ENCODE measurements around the gene NALCN.
A peak's percentile ranks its signal among the peaks of the same experiment; 100 is the strongest.

NALCN gene

GRCh38 chr13:101139081-101139480, 277.2 kb downstream of the NALCN start:
- in situ Hi-C loops (cut with HindIII; ENCODE audit: low pct_ligation_motif_present, low sequenced_read_pairs), result loop anchor here (25.0 kb wide), 2 partner anchors 348 to 623 kb away; no protein-coding TSS in a partner anchor
- TF ChIP-seq CTCF (IDR thresholded peaks at IDR 0.05; ENCODE audit: low read depth, low read length, missing control alignments), result no peak

GRCh38 chr13:101127741-101128353, 288.5 kb downstream of the NALCN start:
- in situ Hi-C loops (cut with HindIII; ENCODE audit: low pct_ligation_motif_present, low sequenced_read_pairs), result loop anchor here (25.0 kb wide), 2 partner anchors 359 to 634 kb away; no protein-coding TSS in a partner anchor
- Histone ChIP-seq H3K27me3 (replicated peaks) (no peaks in the 10 kb centered on the region), H3K36me3 (replicated peaks) (no peaks in the 10 kb centered on the region), H3K4me3 (ENCODE audit: low read depth, low read length) (no peak overlapping the region), H3K27ac (no peak overlapping the region)
- DNase-seq, result peak; percentile 48
- TF ChIP-seq CTCF (IDR thresholded peaks at IDR 0.05; ENCODE audit: low read depth, low read length, missing control alignments), result peak; percentile 86

More at GRCh38 chr13:101139081-101139480, 277.2 kb downstream of the NALCN start:
- H3K27ac ChIP-seq, result no peak overlapping the region
- DNase-seq, result no peak
- H3K36me3 ChIP-seq (replicated peaks), result no peaks in the 10 kb centered on the region
- no peak overlapping the region for H3K4me3 ChIP-seq (ENCODE audit: low read depth, low read length)
- no peaks in the 10 kb centered on the region for H3K27me3 ChIP-seq (replicated peaks)

GRCh38 chr13:101123028-101123427, 293.3 kb downstream of the NALCN start:
- Histone ChIP-seq H3K36me3 (replicated peaks) (no peaks in the 10 kb centered on the region), H3K4me3 (ENCODE audit: low read depth, low read length) (no peak overlapping the region), H3K27ac (no peak overlapping the region), H3K27me3 (replicated peaks) (no peaks in the 10 kb centered on the region)
- in situ Hi-C loops (cut with HindIII; ENCODE audit: low pct_ligation_motif_present, low sequenced_read_pairs), result no loop called here
- no peak for DNase-seq
- TF ChIP-seq CTCF (IDR thresholded peaks at IDR 0.05; ENCODE audit: low read depth, low read length, missing control alignments), result no peak

- H3K36me3 ChIP-seq (replicated peaks), result no peaks in the 10 kb centered on the region
- H3K27me3 ChIP-seq (replicated peaks), result no peaks in the 10 kb centered on the region
- in situ Hi-C loops (cut with HindIII; ENCODE audit: low pct_ligation_motif_present, low sequenced_read_pairs), result no loop called here
- H3K4me3 ChIP-seq (ENCODE audit: low read depth, low read length), result no peak overlapping the region
- no peak for TF ChIP-seq CTCF (IDR thresholded peaks at IDR 0.05; ENCODE audit: low read depth, low read length, missing control alignments)
- DNase-seq, result no peak
- H3K27ac ChIP-seq, result no peak overlapping the region
Observed at GRCh38 chr13:101121608-101122007, 294.7 kb downstream of the NALCN start.

- Histone ChIP-seq H3K4me3 (ENCODE audit: low read depth, low read length) (no peak overlapping the region), H3K36me3 (replicated peaks) (no peaks in the 10 kb centered on the region), H3K27me3 (replicated peaks) (no peaks in the 10 kb centered on the region), H3K27ac (no peak overlapping the region)
- TF ChIP-seq CTCF (IDR thresholded peaks at IDR 0.05; ENCODE audit: low read depth, low read length, missing control alignments), result no peak
- in situ Hi-C loops (cut with HindIII; ENCODE audit: low pct_ligation_motif_present, low sequenced_read_pairs), result no loop called here
- no peak for DNase-seq
Observed at GRCh38 chr13:101120007-101120406, 296.3 kb downstream of the NALCN start.

GRCh38 chr13:101116826-101117225, 299.5 kb downstream of the NALCN start:
- Histone ChIP-seq H3K36me3 (replicated peaks) (no peaks in the 10 kb centered on the region), H3K27me3 (replicated peaks) (no peaks in the 10 kb centered on the region), H3K27ac (no peak overlapping the region), H3K4me3 (ENCODE audit: low read depth, low read length) (no peak overlapping the region)
- no peak for TF ChIP-seq CTCF (IDR thresholded peaks at IDR 0.05; ENCODE audit: low read depth, low read length, missing control alignments)
- in situ Hi-C loops (cut with HindIII; ENCODE audit: low pct_ligation_motif_present, low sequenced_read_pairs), result no loop called here
- DNase-seq, result no peak

Data from brain microvascular endothelial cell (primary cell).